GM12872 (cell line): Measurements from ENCODE around the gene HSDL1.

Experiments
- TF ChIP-seq, protein P1 (sequence below): IDR thresholded peaks from 3 replicates; pipeline ENCODE4 v1.5.1; 2011; ENCODE audit warnings: low read depth, mild to moderate bottlenecking, low read length, moderate library complexity; ENCODE audit not compliant: insufficient read depth

HSDL1 gene

DNA sequence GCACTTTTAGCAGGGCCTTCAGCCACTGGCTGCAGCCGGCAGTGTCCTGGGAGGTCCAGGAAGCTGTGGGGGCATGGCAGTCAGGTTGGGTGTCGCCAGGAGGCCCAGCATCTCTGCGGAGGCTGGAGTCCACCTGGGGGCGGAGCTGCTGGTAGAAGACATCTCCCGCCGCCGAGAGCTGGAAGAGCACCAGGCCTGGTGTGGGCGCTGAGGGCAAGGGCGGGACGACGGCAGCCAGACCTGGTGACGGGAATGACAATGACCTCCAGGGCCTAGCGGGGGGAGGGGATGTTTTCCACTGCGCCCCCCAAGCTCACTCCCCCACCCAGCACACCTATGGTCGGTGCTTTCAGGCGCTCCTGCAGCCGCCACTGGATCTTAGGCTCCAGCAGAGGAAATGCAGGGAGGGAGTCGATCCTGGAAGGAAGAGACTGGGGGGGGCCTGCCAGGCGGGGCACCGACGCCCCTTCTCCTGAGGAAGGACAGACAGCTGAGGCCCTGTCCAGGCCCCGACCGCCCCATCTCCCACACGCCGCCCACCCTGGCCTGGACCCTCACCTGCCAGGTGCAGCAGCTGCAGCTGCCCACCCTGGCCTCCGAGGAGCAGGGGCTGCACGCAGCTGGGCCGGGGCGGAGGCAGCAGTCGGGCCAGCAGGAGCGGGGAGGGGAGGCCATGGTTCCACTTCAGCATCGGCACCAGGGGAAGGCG lies 34.8 kb upstream of the HSDL1 start:
- TF ChIP-seq, protein P1, sequence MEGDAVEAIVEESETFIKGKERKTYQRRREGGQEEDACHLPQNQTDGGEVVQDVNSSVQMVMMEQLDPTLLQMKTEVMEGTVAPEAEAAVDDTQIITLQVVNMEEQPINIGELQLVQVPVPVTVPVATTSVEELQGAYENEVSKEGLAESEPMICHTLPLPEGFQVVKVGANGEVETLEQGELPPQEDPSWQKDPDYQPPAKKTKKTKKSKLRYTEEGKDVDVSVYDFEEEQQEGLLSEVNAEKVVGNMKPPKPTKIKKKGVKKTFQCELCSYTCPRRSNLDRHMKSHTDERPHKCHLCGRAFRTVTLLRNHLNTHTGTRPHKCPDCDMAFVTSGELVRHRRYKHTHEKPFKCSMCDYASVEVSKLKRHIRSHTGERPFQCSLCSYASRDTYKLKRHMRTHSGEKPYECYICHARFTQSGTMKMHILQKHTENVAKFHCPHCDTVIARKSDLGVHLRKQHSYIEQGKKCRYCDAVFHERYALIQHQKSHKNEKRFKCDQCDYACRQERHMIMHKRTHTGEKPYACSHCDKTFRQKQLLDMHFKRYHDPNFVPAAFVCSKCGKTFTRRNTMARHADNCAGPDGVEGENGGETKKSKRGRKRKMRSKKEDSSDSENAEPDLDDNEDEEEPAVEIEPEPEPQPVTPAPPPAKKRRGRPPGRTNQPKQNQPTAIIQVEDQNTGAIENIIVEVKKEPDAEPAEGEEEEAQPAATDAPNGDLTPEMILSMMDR: no peak

DNA sequence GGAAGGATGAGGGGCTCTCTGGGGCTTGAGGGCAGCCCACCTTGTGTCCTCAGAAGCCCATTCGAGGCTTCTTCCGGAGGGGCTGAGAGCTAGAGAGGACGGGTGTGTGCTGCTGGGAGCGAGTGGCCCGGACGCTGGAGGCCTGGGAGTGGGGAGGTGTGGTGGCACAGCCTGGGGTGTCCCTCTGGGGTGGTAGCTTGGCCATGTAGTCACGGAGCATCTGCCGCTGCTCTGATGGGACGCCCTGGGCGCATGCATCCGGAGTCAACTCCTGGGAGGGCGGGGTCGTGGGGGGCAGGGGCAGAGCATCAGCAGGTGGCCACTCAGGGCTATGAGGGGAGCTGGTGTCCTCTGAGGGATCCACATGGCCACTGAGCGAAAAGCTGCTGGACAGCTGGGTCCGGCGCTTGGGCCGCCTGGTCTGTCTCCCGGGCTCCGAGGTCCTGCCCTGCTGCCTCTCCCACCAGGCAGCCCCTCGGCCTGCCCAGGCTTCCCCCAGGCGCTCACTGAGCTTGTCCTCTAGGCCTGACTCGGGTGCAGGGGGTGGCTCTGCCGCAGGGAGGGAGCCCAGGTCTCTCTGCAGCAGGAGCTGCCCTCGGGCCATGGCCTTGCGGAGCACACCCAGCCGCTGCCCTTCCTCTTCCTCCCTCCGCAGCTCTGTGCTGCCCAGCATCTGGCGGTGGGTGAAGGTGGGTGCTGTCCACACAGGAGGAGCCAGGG lies 34.1 kb upstream of the HSDL1 start:
- TF ChIP-seq, protein P1: no peak

DNA sequence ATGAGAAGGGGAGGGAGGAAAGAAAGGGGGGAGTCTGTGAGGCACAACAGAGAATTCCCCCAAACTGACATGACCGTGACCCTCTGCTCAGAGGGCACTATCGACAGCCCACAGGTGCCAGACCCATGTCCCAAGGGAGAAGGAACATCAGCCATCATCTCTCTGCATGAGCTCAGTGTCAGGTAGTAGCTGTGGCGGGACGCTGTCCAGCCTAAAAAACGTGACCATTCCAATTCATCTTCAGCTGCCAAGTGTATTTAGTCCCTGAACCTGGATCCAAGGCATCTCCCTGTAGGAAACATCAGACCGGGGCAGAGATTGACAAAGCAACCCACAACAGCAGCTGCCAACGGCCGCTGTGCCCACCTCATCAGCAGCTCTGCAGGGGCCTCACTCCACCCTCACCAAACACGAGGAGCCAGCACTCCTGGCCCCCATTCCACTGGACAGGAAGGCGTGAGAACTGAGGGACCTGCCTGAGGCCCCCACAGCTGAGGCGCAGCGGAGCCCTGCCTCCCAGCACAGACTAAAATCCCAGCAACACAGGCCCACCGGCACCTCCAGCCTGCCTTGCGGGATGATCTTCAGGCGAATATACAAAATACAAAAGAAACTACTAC lies 33.3 kb upstream of the HSDL1 start:
- TF ChIP-seq, protein P1: no peak

DNA sequence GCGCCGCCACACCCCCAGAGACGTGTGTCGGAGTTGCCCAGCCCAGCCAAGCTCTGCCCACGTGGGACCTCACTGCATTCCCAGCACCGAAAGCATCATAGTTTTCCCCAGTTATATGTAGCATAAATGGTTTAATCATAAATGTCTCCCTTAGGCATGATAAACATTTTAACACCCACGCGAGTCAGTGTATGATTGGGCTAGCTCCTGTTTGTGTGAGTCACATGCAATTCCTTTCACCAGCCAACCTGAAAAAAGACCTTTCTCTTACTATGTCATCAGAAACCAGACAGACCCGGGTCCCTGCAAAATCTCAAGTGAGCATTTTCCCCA lies 32.7 kb upstream of the HSDL1 start:
- TF ChIP-seq, protein P1: no peak

DNA sequence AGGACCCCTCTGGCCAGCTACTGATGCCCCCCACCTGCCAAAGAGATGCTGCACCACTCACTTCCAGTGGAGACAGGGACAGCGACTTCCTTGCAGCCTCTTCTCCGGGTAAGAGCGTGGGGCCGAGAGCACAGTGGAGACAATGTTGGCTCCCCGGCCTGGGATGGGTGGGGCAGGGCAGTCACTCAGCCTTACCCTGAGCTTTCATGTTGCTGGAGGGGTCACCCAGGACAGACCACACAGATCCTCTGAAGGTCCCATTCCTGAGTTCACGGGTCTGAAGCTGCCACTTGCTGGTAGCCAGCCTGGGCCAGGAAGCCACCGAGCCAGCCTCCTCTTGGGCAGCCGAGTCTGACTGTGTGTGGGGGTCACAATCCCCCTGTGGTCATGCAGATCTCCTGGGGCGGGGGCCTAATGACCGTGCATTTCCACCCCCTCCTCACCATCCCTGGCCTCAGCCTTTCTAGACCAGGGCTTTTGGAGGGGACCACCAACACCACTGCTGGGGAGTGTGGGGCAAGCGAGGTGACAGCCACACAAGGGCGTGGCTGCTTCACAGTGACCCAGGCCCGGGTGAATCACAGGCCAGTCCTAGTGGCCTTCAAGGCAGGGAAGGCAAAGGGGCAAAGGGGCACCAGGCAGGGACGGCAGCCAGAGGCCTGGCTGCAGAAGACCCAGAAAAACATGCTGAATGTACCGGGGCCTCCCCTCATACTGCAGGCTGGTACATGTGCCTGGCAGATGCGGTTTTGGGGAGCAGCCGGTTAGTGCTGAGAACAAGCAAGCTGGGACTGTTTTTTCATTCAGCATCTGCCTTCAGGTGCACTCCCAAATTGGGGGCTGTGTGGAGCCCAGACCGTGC lies 31.4 kb upstream of the HSDL1 start:
- TF ChIP-seq, protein P1: no peak

DNA sequence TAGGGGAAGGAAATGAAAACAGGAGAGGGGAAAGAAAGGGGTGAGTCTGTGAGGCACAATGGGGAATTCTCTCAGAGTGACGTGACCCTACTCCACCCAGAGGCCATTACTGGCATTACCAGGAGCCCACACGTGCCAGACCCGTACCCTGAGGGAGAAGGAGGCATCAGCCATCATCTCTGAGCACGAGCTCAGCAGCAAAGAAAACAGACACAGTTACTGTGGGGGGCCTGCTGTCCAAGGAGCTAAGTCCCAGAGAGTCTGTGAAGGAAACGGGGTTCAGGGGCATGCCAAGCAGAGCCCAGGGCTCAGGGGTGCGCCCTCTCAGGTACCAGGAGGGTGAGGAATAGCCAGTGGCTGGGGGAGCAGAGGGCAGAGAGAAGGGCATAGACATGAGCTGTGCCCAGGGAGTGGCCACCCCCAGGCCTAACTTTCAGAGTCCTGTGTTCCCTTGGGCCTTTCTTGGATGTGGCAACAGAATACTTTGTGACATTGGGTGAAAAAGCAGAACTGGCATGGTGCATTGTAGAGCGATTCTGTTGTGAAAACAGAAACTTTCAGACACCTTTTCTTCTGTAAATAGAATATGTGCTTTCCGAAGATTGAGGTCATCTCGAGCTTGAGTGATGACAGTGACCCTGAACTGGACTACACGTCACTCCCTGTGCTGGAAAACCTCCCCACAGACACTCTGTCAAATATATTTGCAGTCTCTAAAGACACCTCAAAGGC lies 30.5 kb upstream of the HSDL1 start:
- TF ChIP-seq, protein P1: peak; percentile 94
